Bronchial epithelial cell (primary cell): ENCODE results near the gene KCNJ12. TPM values are rescaled to one million over a fixed set of nuclear protein-coding genes. Genes with fewer than 3 reads are reported as not detected.
"Not testable (repeated sequence)": the region's sequence is repeated elsewhere in the genome, so short reads cannot be mapped to it uniquely, and the experiment has no call there.

Experiments
- DNase-seq: peaks from one replicate; pipeline ENCODE4 v3.0.0-alpha.2; 2010; ENCODE audit warnings: low read depth
- FAIRE-seq: peaks from 2 replicates; lab custom pipeline; 2011; peaks lifted over from hg19 to GRCh38; lab: Jason Lieb, UNC
- H3K27me3 ChIP-seq: 2 replicates; pipeline ENCODE4 v1.5.1; 2011; ENCODE audit warnings: low read length; ENCODE audit not compliant: control insufficient read depth, insufficient read depth
- H3K36me3 ChIP-seq: 2 replicates; pipeline ENCODE4 v1.5.1; 2011; ENCODE audit warnings: low read length; ENCODE audit not compliant: control insufficient read depth, insufficient read depth
- H3K4me3 ChIP-seq: 2 replicates; pipeline ENCODE4 v1.5.1; 2011; ENCODE audit warnings: mild to moderate bottlenecking, low read depth, low read length, control low read depth
- total RNA-seq: library from RNA; depleted of rRNA; stranded (reverse); fragments of >200 nt; gene quantifications from 2 replicates; pipeline ENCODE4 v1.2.1, GENCODE V29; 2014
- TF ChIP-seq, protein P1 (sequence below): IDR thresholded peaks from 2 replicates; pipeline ENCODE4 v1.5.1; 2011; ENCODE audit warnings: mild to moderate bottlenecking, moderate library complexity, low read length, control low read depth, inconsistent platforms; ENCODE audit not compliant: insufficient read depth, severe bottlenecking

Gene KCNJ12
- total RNA-seq, 1 donor from 2014 or later: under 0.01 TPM

DNA sequence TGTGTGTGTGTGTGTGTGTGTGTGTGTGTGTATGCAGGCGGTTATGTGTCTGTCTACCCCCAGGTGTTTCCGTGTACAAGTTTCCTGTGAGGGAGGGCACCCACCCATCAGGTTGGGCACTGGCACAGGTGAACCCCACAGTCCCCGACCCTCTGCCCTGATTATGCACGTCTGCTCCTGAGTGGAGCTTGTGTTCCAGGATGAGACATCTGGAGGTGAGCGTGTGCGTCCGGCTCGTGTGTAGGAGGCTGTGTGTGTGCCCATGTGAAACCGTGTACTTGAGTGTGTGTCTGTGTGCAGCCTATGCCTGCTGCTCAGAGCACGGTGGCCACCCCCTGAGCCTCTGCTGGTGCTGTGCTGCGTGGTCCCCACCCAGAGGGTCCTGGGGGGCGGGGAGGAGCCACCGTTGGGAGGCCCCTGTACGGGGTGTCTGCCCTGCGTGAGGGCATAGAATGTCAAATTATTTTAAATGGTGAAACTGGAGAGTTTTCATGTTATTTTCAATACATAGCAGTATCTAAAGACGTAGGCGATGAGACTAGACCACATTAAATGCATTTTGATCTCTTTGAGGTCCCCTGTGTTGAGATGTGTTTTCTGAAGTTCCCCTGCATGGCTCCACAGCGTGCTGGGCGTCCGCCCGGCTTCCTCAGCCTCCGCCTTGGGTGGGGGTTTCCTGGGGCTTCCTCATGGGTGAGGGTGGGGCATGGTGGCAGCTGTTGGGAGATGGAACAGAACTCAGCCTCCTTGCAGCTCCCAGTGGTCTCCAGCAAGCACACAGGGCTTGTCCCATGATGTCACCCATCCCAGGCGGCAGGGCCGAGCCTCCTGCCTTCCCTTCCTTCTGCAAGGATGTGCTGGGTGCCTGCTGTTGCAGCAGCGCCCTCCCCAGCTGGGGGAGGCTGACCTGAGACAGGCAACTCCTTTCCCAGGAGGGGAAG, 43.4 kb downstream of the KCNJ12 start:
- no peaks in the 10 kb centered on the region for H3K27me3 ChIP-seq
- H3K36me3 ChIP-seq: no peaks in the 10 kb centered on the region
- peak; percentile 64 for FAIRE-seq
- TF ChIP-seq, protein P1, sequence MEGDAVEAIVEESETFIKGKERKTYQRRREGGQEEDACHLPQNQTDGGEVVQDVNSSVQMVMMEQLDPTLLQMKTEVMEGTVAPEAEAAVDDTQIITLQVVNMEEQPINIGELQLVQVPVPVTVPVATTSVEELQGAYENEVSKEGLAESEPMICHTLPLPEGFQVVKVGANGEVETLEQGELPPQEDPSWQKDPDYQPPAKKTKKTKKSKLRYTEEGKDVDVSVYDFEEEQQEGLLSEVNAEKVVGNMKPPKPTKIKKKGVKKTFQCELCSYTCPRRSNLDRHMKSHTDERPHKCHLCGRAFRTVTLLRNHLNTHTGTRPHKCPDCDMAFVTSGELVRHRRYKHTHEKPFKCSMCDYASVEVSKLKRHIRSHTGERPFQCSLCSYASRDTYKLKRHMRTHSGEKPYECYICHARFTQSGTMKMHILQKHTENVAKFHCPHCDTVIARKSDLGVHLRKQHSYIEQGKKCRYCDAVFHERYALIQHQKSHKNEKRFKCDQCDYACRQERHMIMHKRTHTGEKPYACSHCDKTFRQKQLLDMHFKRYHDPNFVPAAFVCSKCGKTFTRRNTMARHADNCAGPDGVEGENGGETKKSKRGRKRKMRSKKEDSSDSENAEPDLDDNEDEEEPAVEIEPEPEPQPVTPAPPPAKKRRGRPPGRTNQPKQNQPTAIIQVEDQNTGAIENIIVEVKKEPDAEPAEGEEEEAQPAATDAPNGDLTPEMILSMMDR: no peak
- no peak overlapping the region for H3K4me3 ChIP-seq
- no peak for DNase-seq

DNA sequence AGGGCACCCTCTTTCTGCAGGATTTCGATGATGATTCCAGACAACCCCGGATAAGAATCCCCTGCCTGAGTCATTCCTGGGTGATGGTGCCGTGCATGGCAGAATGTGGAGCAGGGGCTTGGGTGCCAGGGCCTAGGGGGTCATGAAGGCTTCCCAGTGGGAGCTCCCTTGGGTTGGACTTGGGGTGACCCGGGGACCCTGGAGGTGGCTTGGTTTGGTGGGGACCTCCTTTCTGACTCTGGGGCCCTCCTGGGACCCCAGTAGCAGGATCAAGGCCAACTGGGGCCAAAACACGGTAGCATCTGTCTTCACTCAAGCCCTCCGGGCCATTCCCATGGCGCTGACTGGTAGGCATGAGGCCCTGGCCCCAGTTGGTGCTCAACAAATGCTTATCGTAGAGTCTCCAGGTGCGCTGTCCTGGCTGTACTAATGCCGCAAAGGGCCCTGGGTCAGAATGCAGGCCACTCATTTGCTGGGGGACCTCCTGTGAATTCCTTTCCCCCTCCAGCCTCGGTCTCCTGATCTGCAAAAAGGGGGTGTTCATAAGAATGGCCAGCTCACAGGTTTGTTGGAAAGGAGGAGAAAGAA, 44.4 kb downstream of the KCNJ12 start:
- not testable (repeated sequence) for FAIRE-seq, H3K27me3 ChIP-seq, DNase-seq, H3K4me3 ChIP-seq, H3K36me3 ChIP-seq

DNA sequence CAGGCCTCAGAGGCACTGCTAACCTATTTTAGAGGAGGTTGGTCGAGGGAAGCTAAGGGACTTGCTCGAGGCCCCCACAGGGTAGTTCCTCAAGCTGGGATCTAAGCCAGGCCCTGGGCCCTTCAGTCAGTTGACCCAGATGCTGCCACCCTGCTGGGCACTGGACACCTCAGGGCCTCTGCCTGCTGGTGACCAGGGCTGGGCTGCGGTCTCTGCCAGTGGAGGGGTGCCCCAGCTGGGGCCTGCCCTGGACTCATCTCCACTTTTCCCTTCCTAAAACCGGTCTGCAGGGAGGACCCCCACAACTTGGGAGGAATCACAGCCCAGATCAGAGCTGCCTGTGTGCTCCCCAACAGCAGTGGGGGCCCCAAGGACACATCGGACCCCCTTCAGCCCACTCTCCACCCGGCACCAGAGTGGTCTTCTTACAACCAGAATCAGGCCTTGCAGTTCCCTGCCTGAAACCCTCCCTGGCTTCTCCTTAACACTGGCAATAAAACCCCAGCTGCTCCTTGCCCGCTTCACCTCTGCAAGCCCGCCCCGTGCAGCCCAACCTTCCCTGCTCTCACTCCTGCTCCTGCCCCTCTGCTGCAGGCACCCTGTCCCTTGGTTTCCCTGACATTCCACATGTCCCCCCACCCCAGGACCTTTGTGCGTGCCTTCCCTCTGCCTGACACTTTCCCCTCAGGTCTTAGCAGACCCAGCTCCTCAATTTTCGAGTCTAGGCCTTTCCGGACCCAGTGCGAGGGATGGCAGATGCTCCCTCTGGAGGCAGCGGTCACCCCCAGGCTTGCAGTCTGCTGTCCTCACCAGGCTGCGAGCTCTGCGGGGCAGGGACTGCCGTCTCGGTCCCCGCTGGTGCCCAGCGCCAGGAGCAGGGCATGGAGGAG, 45.5 kb downstream of the KCNJ12 start:
- DNase-seq, H3K4me3 ChIP-seq, H3K27me3 ChIP-seq, H3K36me3 ChIP-seq: not testable (repeated sequence)
- FAIRE-seq: peak; percentile 50

DNA sequence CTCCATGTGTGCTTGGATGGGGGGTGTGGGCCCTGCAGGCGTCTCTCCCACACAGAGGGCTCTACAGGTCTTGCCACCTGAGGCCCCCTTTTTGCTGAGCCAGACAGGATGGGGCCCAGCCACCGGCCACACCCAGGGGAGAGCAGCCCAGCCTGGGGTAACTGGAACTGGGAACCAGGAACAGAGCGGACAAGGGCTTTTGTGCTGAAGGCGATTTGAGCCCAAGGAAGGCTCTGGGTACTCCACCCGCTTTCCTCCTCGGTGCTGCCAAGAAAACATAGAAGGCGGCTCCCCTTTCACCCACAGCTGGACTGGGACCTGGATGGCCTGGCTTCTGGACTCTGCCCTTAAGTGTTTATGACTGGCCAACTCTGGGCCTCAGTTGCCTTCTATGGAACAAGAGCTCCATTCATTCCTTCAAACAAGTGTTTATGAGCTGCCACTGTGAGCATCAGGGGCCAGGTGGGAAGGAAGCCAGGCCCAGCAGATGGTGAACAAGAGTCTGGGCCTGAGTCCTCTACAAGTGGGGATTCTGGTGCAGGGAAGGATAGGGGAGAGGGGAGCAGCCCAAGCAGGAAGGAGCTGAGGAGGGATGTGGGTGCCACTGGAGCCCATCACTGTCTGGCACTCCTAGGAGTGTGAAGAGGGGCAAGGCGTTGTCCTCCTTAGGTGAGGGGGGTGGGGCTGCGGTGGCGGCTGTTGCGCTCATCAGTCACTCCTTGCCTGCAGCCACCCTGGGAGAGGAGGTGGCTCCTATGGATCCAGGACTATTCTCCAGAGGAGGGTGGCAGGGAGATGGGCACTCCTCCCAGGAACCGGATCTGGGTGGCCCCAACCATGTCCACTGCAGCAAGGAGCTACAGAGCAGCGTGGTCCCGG, 46.4 kb downstream of the KCNJ12 start:
- DNase-seq, H3K4me3 ChIP-seq, H3K36me3 ChIP-seq, H3K27me3 ChIP-seq: not testable (repeated sequence)
- FAIRE-seq: peak; percentile 83

DNA sequence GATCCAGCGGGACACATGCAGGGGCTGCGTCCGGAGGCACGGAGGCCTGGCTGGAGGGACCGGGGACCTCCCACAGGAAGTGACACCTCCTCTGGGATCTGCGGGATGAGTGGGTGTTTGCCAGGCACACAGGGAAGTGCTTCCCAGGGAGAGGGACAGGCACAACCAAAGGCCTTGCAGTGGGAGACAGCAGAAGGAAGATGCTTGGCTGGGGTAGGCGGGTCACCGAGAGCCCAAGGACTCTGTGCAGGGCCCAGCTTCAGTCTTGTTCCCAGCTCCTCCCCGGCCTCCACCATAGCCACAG, 47.0 kb downstream of the KCNJ12 start:
- peak; percentile 62 for FAIRE-seq
- not testable (repeated sequence) for H3K27me3 ChIP-seq, H3K36me3 ChIP-seq, H3K4me3 ChIP-seq, DNase-seq

DNA sequence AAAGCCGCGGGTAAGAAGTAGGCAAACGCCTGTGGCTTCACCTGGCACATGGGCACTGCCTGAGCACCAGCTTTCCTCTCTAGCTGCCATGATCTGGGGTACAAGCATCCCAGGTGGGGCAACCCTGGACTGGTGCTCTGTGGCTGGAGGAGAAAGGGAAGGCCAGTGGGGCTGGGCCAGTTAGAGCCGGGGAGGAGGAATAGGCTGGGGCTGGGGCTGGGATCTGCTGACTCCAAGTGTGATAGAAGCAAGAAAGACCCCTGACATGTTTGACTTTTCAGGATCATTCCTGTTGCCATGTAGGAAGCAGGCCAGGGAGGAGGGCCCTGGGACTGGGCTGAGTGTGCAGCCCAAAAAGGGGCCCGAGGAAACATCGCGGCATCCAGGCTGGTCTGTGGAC, 48.5 kb downstream of the KCNJ12 start:
- not testable (repeated sequence) for DNase-seq, H3K4me3 ChIP-seq, FAIRE-seq, H3K36me3 ChIP-seq, H3K27me3 ChIP-seq

DNA sequence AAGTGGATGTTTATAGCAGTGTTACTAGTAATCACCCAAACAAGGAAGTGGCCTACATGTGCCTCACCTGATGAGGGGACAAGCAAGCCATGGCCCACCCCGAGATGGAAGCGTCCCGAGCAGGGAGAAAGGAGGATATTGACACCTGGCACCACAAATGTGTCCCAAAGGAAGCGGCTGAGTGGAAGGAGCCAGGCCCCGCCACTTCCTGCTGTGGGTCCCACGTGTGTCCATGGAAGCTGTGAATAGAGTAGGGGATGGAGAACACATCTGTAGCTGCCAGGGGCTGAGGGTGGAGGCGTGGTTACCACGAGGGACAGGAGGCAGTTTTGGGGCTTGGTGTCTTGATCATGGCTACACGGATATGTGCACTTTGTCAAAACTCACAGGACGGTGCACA, 49.2 kb downstream of the KCNJ12 start:
- Histone ChIP-seq H3K4me3 (no peak overlapping the region), H3K27me3 (no peaks in the 10 kb centered on the region), H3K36me3 (no peaks in the 10 kb centered on the region)
- TF ChIP-seq, protein P1: no peak
- FAIRE-seq: no peak
- no peak for DNase-seq
